Tibial nerve (tissue), 4 donors: ENCODE measurements around the gene FCER1G.

ENCODE experiments used
- CTCF ChIP-seq, 5 experiments: fragments of 200-600 bp in 3 of 5; fragments of 450-650 bp in 2 of 5; sonication (generic) in 3 of 5; IDR thresholded peaks; one replicate each; pipeline ENCODE4 v1.5.1; 2016 to 2019; ENCODE audit warnings: antibody characterized with exemption in 5 of 5, mild to moderate bottlenecking in 3 of 5, moderate library complexity in 2 of 5
- EP300 ChIP-seq, 2 donors: sonication (generic); formaldehyde crosslinking; IDR thresholded peaks; one replicate each; pipeline ENCODE4 v1.6.1; 2017; ENCODE audit warnings: antibody characterized with exemption in 2 of 2, mild to moderate bottlenecking in 1 of 2
- POLR2A ChIP-seq, 2 donors: fragments of 450-650 bp; IDR thresholded peaks; one replicate each; pipeline ENCODE4 v1.6.1; 2017; ENCODE audit warnings: antibody characterized with exemption in 2 of 2, mild to moderate bottlenecking in 2 of 2, moderate library complexity in 2 of 2

- peak; percentile 83 to 87 (median 85) for TF ChIP-seq CTCF (IDR thresholded peaks at IDR 0.05)
- no peak for TF ChIP-seq POLR2A (IDR thresholded peaks at IDR 0.05)
- TF ChIP-seq EP300 (IDR thresholded peaks at IDR 0.05), result peak in 1 of 2 donors; percentile 9
Measured at GRCh38 chr1:161209790-161210409, 5.2 kb upstream of the FCER1G start.
